AG04449 (cell line): Measurements from ENCODE around the gene TEKT2.

Experiments used
- CTCF ChIA-PET: fragments of 350-600 bp; formaldehyde crosslinking; extraction: SDS; loops from one replicate; lab custom pipeline; 2021; ENCODE audit warnings: antibody characterized with exemption; lab: Yijun Ruan, JAX
- POLR2A ChIA-PET: fragments of 400-600, 350-600 bp; formaldehyde crosslinking; extraction: SDS; loops from one replicate; lab custom pipeline; 2020; ENCODE audit warnings: antibody characterized with exemption, inconsistent platforms; lab: Yijun Ruan, JAX
- DNase-seq: peaks from one replicate; pipeline ENCODE4 v3.0.0-alpha.2; 2010; ENCODE audit warnings: low read depth, low spot score
- H3K4me3 ChIP-seq: 2 replicates; pipeline ENCODE4 v1.5.1; 2011; ENCODE audit warnings: low read depth, mild to moderate bottlenecking, control low read depth, low read length
- TF ChIP-seq, protein P1 (sequence below): IDR thresholded peaks from one replicate; pipeline ENCODE4 v1.5.1; 2011; ENCODE audit warnings: mild to moderate bottlenecking, moderate library complexity, low read length, control low read depth, inconsistent platforms; ENCODE audit not compliant: insufficient read depth; ENCODE audit errors: missing control alignments

TEKT2 gene

DNA sequence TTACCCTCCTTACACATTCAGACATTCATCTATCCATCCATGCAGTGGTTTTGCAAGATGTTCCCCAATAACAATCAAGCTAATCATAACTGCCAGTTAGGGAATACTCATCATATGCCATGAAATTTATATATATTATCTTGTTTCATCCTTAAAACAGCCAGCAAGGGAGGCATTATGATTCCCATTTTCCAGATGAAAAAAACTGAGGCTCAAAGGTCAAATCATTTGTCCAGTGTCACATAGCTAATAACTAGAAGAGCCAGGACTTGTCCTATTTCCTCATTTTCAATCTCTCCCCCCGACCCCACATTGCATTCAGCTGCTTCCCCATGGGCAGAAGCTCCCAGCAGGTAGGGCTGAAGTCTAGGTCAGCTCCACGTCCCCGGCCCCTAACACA is 48.1 kb downstream of the TEKT2 start:
- POLR2A ChIA-PET, result no interaction called here
- TF ChIP-seq, protein P1, sequence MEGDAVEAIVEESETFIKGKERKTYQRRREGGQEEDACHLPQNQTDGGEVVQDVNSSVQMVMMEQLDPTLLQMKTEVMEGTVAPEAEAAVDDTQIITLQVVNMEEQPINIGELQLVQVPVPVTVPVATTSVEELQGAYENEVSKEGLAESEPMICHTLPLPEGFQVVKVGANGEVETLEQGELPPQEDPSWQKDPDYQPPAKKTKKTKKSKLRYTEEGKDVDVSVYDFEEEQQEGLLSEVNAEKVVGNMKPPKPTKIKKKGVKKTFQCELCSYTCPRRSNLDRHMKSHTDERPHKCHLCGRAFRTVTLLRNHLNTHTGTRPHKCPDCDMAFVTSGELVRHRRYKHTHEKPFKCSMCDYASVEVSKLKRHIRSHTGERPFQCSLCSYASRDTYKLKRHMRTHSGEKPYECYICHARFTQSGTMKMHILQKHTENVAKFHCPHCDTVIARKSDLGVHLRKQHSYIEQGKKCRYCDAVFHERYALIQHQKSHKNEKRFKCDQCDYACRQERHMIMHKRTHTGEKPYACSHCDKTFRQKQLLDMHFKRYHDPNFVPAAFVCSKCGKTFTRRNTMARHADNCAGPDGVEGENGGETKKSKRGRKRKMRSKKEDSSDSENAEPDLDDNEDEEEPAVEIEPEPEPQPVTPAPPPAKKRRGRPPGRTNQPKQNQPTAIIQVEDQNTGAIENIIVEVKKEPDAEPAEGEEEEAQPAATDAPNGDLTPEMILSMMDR, result no peak
- CTCF ChIA-PET, result interaction anchor here (0.8 to 10.3 kb wide), 6 partner anchors 14 to 168 kb away, joined by 3 to 453 read pairs (median 8); partner anchors contain the start of gene TRAPPC3
- no peak overlapping the region for H3K4me3 ChIP-seq
- DNase-seq, result no peak

DNA sequence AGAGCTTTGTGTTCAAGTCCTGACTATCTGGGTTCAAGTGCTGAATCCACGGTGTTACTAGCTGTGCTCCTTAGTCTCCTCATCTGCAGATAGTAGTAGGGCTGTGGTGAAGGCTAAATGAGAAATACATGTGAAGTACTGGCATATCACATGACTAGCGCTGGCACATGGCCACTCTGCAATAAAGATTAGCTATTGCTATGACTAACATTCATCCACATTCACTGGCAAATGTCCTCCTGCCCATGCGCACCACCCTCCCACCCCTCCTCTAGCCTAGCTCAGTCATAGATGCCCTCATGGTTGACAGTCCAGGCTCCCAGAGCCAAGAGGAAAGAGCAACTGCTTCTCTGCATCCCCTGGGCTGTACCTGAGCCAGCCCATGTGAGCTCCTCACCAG is 49.6 kb downstream of the TEKT2 start:
- peak; percentile 89 for DNase-seq
- CTCF ChIA-PET, result interaction anchor here (0.7 to 10.3 kb wide), 15 partner anchors 9 to 286 kb away, joined by 3 to 453 read pairs (median 15); partner anchors contain the start of genes ADPRS, THRAP3 and TRAPPC3
- no peak overlapping the region for H3K4me3 ChIP-seq
- TF ChIP-seq, protein P1, result no peak
- POLR2A ChIA-PET, result interaction anchor here (0.6 to 2.3 kb wide), 9 partner anchors 14 to 166 kb away, joined by 3 to 15 read pairs (median 3); partner anchors contain the start of genes MAP7D1 and TRAPPC3

DNA sequence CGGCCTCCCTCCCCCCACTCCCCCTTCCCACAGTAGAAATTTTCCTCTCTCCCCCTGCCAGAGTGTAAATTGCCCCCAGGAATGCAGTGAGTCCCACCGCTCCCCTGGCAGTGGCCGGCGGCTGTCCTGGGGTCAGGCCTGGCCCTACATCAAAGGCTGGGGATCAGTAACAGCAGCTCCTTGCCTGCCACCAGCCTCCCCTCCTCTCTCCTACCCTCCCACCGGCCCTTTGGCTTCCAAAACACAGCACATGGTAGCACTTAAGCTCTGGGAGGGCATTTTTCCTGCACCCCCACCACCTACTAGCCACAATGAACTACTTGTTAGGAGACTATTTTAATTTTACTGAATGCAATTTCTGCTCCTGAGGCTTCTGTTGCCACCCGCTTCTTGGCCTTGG is 50.1 kb downstream of the TEKT2 start:
- POLR2A ChIA-PET, result interaction anchor here (0.8 to 2.3 kb wide), 6 partner anchors 15 to 166 kb away, joined by 3 to 15 read pairs (median 6); partner anchors contain the start of genes MAP7D1 and TRAPPC3
- no peak for DNase-seq
- H3K4me3 ChIP-seq, result no peak overlapping the region
- CTCF ChIA-PET, result interaction anchor here (0.7 to 10.3 kb wide), 22 partner anchors 9 to 286 kb away, joined by 3 to 453 read pairs (median 6); partner anchors contain the start of genes ADPRS, THRAP3 and TRAPPC3
- TF ChIP-seq, protein P1, result no peak

DNA sequence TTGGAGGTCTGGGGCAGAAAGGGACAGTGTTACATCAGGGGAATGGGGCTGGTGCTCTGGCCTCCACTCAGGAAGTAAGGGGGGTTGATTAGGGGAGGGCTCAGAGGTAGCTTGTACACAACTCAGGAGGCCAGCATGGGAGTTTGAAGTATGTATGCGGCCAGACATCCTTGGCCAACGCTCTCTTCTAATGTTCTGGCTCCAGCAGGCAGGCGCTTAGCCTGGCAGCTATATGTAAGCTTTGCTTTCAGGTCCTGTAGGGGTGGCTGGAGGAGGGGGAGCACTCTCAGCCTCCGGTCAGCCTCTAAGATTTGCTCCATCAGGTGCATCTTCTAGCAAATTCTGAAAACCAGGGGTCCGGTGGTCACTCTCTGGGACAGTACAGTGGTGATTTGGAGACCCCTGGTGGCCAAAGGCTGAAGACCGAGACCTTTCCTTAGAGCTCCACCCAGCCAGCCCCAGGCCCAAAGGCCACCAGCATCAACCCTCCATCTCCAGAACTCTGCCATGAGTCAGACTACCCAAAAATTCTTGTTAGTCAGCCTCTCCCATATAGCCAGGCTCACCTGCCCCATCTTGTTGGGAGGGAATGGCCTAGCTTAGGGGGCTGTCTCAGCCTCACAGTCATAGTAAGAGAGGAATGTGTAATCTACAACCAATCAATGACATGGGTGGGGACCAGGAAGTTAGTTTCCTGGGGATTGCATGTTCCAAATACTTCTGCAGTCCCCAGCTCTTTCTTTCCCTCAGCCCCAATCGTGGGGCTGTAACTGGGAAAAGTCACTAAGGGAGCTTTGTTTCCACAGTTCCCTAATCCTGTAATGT is 50.8 kb downstream of the TEKT2 start:
- ChIA-PET CTCF (interaction anchor here (0.8 to 10.3 kb wide), 33 partner anchors 8 to 315 kb away, joined by 3 to 453 read pairs (median 5); partner anchors contain the start of genes ADPRS, OSCP1, THRAP3 and TRAPPC3), POLR2A (interaction anchor here (1.0 to 2.3 kb wide), 3 partner anchors 14 to 28 kb away, joined by 4 to 10 read pairs (median 8); partner anchors contain the start of gene TRAPPC3)
- DNase-seq, result no peak
- TF ChIP-seq, protein P1, result peak; percentile 77
- H3K4me3 ChIP-seq, result no peak overlapping the region

DNA sequence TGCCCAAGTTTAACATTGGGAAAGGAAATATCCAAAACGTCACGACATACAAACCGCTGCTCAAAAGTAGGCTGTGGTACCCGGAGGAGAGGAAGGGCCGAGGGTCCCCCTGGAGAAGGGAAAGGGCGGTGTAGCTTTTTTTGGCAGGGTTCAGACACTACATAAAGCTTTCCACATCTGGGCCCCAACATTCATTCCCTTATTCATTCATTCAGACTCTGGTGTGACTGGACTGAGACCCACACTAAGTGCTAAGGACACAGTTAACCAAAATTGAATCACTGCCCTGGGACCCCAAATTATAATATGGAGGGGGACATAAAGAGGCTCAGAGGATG is 51.4 kb downstream of the TEKT2 start:
- DNase-seq, result no peak
- CTCF ChIA-PET, result interaction anchor here (0.6 to 10.3 kb wide), 31 partner anchors 7 to 314 kb away, joined by 3 to 453 read pairs (median 5); partner anchors contain the start of genes ADPRS, OSCP1, THRAP3 and TRAPPC3
- TF ChIP-seq, protein P1, result no peak
- no peak overlapping the region for H3K4me3 ChIP-seq
- POLR2A ChIA-PET, result interaction anchor here (1.0 to 2.3 kb wide), 2 partner anchors 14 to 20 kb away, joined by 4 to 10 read pairs; partner anchors contain the start of gene TRAPPC3

DNA sequence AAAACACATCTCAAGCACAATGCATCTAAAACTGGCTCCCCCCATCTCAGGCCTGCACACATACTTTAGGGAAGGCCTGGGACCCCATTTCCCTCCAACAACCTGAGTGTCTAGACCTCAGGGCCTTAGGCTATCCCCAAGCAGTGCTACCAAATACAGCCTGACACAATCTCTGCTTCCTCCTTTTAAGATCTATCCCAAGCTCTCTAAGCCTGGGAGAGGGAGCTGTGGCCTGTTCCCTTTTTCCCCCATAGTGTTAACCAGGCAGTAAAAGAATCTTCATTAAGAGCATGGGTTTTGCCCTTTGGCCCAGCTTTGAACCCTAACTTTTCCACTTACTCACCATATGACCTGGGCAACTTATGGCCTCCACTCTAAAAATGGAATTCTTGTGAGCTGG is 51.9 kb downstream of the TEKT2 start:
- TF ChIP-seq, protein P1, result no peak
- no peak overlapping the region for H3K4me3 ChIP-seq
- no peak for DNase-seq
- CTCF ChIA-PET, result interaction anchor here (0.6 to 10.3 kb wide), 19 partner anchors 10 to 314 kb away, joined by 3 to 453 read pairs (median 5); partner anchors contain the start of genes ADPRS, OSCP1, THRAP3 and TRAPPC3
- POLR2A ChIA-PET, result interaction anchor here (2.3 kb wide), 1 partner anchor 13 kb away, joined by 10 read pairs; the partner anchor contains the start of gene TRAPPC3
